Naive thymus-derived CD4-positive, alpha-beta T cell (primary cell): ENCODE data around the gene MACC1. TPM values are rescaled to one million over a fixed set of nuclear protein-coding genes. Genes with fewer than 3 reads are reported as not detected.
"Not testable (repeated sequence)": the region's sequence is repeated elsewhere in the genome, so short reads cannot be mapped to it uniquely, and the experiment has no call there.

Experiments used
- ATAC-seq: fragments of 150-1000 bp; cut with Tn5 transposase; 2 replicates; pipeline ENCODE4 v1.10.0; 2021; ENCODE audit warnings: mild to moderate bottlenecking, moderate library complexity
- CTCF ChIA-PET: fragments of 350-600 bp; sonication (Branson Sonifier 250); formaldehyde crosslinking; loops from one replicate; lab custom pipeline; 2021; ENCODE audit warnings: antibody characterized with exemption; lab: Charles Lee
- POLR2A ChIA-PET: fragments of 350-600 bp; sonication (Branson Sonifier 250); formaldehyde crosslinking; loops from one replicate; lab custom pipeline; 2021; ENCODE audit warnings: antibody characterized with exemption, inconsistent platforms; lab: Charles Lee
- DNase-seq, 9 donors: peaks; one replicate each; pipeline versions ENCODE4 v3.0.0 to v3.0.0-alpha.2; 2020 to 2022; ENCODE audit warnings: mixed read lengths in 1 of 9
- H3K27ac ChIP-seq: one replicate; pipeline ENCODE4 v1.7.0; 2013; ENCODE audit warnings: mild to moderate bottlenecking, low read depth, low read length, moderate library complexity
- H3K27me3 ChIP-seq, 2 donors: one replicate each; pipeline ENCODE4 v1.7.0; 2013; ENCODE audit warnings: low read length in 2 of 2, mild to moderate bottlenecking in 2 of 2, moderate library complexity in 2 of 2; ENCODE audit not compliant: control insufficient read depth in 2 of 2, insufficient read depth in 2 of 2
- H3K36me3 ChIP-seq, 3 experiments: 1 replicate in 2 of 3; 2 replicates in 1 of 3; pipeline ENCODE4 v1.7.0; 2013; ENCODE audit warnings: low read length in 3 of 3, mild to moderate bottlenecking in 3 of 3, moderate library complexity in 1 of 3; ENCODE audit not compliant: insufficient read depth in 3 of 3, control insufficient read depth in 2 of 3
- H3K4me1 ChIP-seq, 2 donors: one replicate each; pipeline ENCODE4 v1.7.0; 2013; ENCODE audit warnings: low read length in 2 of 2, mild to moderate bottlenecking in 2 of 2, moderate library complexity in 1 of 2; ENCODE audit not compliant: control insufficient read depth in 2 of 2, insufficient read depth in 2 of 2
- H3K4me3 ChIP-seq: 2 replicates; pipeline ENCODE4 v1.7.0; 2013; ENCODE audit warnings: mild to moderate bottlenecking, low read length
- H3K9me3 ChIP-seq, 3 experiments: 1 replicate in 2 of 3; 2 replicates in 1 of 3; pipeline ENCODE4 v1.7.0; 2013; ENCODE audit warnings: low read length in 3 of 3; ENCODE audit not compliant: control insufficient read depth in 2 of 3
- H3K27ac Mint-ChIP-seq, 9 donors: one replicate each; pipeline ENCODE4 v1.8.0; 2020 to 2022; ENCODE audit warnings: mixed read lengths in 9 of 9, mild to moderate bottlenecking in 8 of 9, moderate library complexity in 5 of 9, inconsistent platforms in 2 of 9
- H3K27me3 Mint-ChIP-seq, 5 donors: one replicate each; pipeline ENCODE4 v1.8.0; 2021 to 2022; ENCODE audit warnings: mixed read lengths in 5 of 5, mild to moderate bottlenecking in 1 of 5
- H3K36me3 Mint-ChIP-seq, 5 donors: one replicate each; pipeline ENCODE4 v1.8.0; 2020 to 2022; ENCODE audit warnings: mixed read lengths in 5 of 5, mild to moderate bottlenecking in 3 of 5, inconsistent platforms in 1 of 5
- H3K4me1 Mint-ChIP-seq, 7 donors: one replicate each; pipeline ENCODE4 v1.8.0; 2020 to 2022; ENCODE audit warnings: mixed read lengths in 7 of 7, mild to moderate bottlenecking in 3 of 7, inconsistent platforms in 1 of 7
- H3K4me3 Mint-ChIP-seq, 10 donors: one replicate each; pipeline ENCODE4 v1.8.0; 2020 to 2022; ENCODE audit warnings: mild to moderate bottlenecking in 10 of 10, mixed read lengths in 10 of 10, moderate library complexity in 6 of 10, inconsistent platforms in 2 of 10
- H3K9me3 Mint-ChIP-seq, 11 donors: one replicate each; pipeline ENCODE4 v1.8.0; 2020 to 2022; ENCODE audit warnings: mixed read lengths in 11 of 11, mild to moderate bottlenecking in 4 of 11, inconsistent platforms in 1 of 11, moderate library complexity in 1 of 11
- intact Hi-C, 2 donors: fragments of 100-400 bp; cut with micrococcal nuclease; formaldehyde crosslinking; loops; one replicate each; pipeline ENCODE4 v1.15.1; 2023
- polyA plus RNA-seq, 2 donors: library from polyadenylated mRNA; unstranded; fragments of 300-500 nt; fragmentation: Illumina TruSeq; gene quantifications; one replicate each; pipeline ENCODE4 v1.2.3, GENCODE V29; 2021
- total RNA-seq, 6 experiments: library from RNA in 5 of 6; stranded (reverse) in 5 of 6; gene quantifications; 1 replicate in 5 of 6; 2 replicates in 1 of 6; pipeline ENCODE4 v1.2.3 and lab custom pipeline; 2021 to 2026

MACC1 gene
- total and polyA plus RNA-seq, 7 experiments from 2014 or later: 0.03 to 0.24 (median 0.13) TPM

DNA sequence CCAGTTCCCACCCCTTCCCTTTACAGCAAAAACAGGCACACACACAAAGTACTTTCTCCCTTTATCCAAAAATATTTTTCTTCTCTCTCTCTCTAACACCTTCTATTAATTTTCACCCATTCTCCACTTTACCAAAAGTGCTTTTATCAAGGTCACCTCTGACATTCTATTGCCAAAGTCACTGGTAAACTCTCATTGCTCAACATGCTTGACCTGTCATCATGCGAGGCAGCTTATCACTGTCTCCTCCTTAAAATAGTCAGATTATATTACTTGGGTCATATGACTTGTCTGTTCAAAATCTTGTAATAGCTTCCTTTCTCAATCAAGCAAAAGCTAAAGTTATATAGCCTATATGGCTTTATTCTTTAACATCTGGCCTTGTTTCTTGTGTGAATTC, 28.6 kb downstream of the MACC1 start:
- H3K9me3 Mint-ChIP-seq: peaks cover 2 to 17% (median 5%) of the 10 kb centered on the region in 11 donors
- intact Hi-C loops: no loop called here
- no peak overlapping the region for H3K4me3 ChIP-seq
- H3K27me3 ChIP-seq: no peaks in the 10 kb centered on the region
- H3K36me3 ChIP-seq: no peaks in the 10 kb centered on the region
- no peak overlapping the region for H3K27ac Mint-ChIP-seq
- no peaks in the 10 kb centered on the region for H3K4me1 ChIP-seq
- H3K4me3 Mint-ChIP-seq: no peak overlapping the region
- DNase-seq (no peak), ATAC-seq (no peak)
- H3K9me3 ChIP-seq: no peaks in the 10 kb centered on the region
- ChIA-PET CTCF (no interaction called here), POLR2A (no interaction called here)
- H3K4me1 Mint-ChIP-seq: peaks cover 0 to 6% (median 0%) of the 10 kb centered on the region in 7 donors
- H3K36me3 Mint-ChIP-seq: peaks cover 0 to 3% (median 0%) of the 10 kb centered on the region in 5 donors
- no peaks in the 10 kb centered on the region for H3K27me3 Mint-ChIP-seq
- H3K27ac ChIP-seq: no peak overlapping the region

DNA sequence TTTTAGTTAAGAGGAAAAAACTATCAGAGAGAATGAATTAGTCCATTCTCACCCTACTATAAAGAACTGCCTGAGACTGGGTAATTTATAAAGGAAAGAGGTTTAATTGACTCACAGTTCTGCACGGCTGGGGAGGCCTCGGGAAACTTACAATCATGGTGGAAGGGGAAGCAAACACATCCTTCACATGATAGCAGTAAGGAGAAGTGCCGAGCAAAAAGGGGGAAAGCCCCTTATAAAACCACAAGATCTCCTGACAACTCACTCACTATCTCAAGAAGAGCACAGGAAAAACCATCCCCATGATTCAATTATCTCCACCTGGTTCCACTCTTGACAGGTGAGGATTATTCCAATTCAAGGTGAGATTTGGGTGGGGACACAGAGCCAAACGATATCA, 29.3 kb downstream of the MACC1 start:
- H3K27me3 Mint-ChIP-seq, CTCF ChIA-PET, POLR2A ChIA-PET, H3K4me3 Mint-ChIP-seq, H3K27ac ChIP-seq, H3K27me3 ChIP-seq, intact Hi-C loops, DNase-seq, H3K4me3 ChIP-seq, H3K36me3 Mint-ChIP-seq, H3K9me3 ChIP-seq, H3K27ac Mint-ChIP-seq, H3K4me1 ChIP-seq, H3K4me1 Mint-ChIP-seq, H3K36me3 ChIP-seq: not testable (repeated sequence)
- peaks cover 2 to 17% (median 5%) of the 10 kb centered on the region in 11 donors for H3K9me3 Mint-ChIP-seq
- ATAC-seq: peak; percentile 42

DNA sequence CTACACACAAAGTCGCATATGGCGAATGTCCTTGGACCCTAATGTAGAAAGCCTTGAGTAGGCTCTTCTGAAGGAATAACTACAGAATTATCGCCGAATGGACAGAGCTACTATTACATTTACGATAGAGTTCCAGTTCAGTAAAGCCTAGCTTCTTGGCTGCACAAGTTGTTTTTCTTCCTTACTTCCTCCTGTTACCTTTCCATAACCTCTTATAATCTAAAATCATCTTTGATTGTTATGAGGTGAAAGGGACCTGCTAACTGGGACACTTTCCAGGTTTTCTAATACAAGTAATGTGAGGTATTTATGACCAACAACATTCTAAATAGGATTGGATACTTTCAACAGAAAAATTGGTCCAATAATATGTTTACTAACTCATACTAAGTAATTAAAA, 31.2 kb downstream of the MACC1 start:
- no peaks in the 10 kb centered on the region for H3K36me3 ChIP-seq
- no peak overlapping the region for H3K4me3 ChIP-seq
- H3K9me3 ChIP-seq: no peaks in the 10 kb centered on the region
- Mint-ChIP-seq H3K27ac (no peak overlapping the region), H3K27me3 (no peaks in the 10 kb centered on the region), H3K4me1 (peaks cover 0 to 6% (median 0%) of the 10 kb centered on the region in 7 donors), H3K4me3 (no peak overlapping the region), H3K36me3 (peaks cover 0 to 2% (median 0%) of the 10 kb centered on the region in 5 donors), H3K9me3 (peaks cover 3 to 17% (median 5%) of the 10 kb centered on the region in 11 donors)
- no peaks in the 10 kb centered on the region for H3K27me3 ChIP-seq
- no peak for ATAC-seq
- POLR2A ChIA-PET: no interaction called here
- CTCF ChIA-PET: no interaction called here
- H3K4me1 ChIP-seq: no peaks in the 10 kb centered on the region
- intact Hi-C loops: no loop called here
- DNase-seq: no peak
- no peak overlapping the region for H3K27ac ChIP-seq

DNA sequence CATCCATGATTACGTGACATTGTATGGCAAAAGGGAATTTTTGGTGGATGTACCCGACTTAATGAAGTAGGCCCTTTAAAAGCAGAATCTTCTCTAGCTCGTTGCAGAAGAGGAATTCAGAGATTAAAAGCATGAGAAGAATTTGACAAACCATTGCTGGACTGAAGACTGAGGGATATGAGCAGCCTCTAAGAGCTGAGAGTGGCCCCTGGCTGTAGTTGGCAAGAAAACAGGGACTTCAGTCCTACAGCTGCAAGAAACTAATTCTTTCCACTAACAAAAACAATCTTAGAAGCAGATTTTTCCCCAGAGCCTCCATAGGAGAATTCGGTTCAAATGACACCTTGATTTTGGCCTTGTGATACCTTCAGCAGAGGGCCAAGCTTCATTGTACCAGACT, 34.1 kb downstream of the MACC1 start:
- ChIA-PET POLR2A (no interaction called here), CTCF (no interaction called here)
- Mint-ChIP-seq H3K9me3 (peaks cover 0 to 11% (median 0%) of the 10 kb centered on the region in 11 donors), H3K36me3 (no peaks in the 10 kb centered on the region), H3K4me3 (no peak overlapping the region), H3K27me3 (peaks cover 0 to 6% (median 0%) of the 10 kb centered on the region in 5 donors), H3K4me1 (peaks cover 0 to 4% (median 0%) of the 10 kb centered on the region in 7 donors), H3K27ac (no peak overlapping the region)
- DNase-seq (no peak), ATAC-seq (no peak)
- no peaks in the 10 kb centered on the region for H3K36me3 ChIP-seq
- H3K27ac ChIP-seq: no peak overlapping the region
- no peaks in the 10 kb centered on the region for H3K4me1 ChIP-seq
- no peak overlapping the region for H3K4me3 ChIP-seq
- intact Hi-C loops: no loop called here
- H3K27me3 ChIP-seq: no peaks in the 10 kb centered on the region
- no peaks in the 10 kb centered on the region for H3K9me3 ChIP-seq

DNA sequence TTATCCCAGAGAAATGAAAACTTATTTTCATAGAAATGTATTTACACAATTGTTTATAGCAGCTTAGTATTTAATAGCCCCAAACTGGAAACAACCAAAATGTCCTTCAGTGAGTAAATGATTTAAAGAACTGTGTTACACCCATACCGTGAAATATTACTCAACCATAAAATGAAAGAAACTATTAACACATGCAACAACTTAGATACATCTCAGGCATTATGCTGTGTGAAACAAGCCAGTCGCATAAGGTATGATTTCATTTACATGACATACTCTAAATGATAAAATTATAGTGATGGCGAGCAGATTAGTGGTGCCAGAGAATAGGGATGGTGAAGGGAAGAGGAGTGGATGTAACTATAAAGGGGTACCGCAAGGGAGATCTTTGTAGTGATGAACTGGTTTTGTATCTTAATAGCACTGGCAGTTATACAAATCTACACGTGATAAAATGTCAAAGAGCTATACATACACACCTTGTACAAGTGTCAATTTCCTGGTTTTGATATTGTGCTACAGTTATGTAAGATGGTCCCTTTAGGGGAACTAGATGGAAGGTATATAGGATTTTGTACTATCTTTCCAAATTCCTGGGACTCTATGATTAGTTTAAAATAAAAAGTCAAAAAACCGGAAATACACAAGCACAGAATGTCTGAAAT, 40.5 kb downstream of the MACC1 start:
- Histone ChIP-seq H3K9me3 (no peaks in the 10 kb centered on the region), H3K36me3 (no peaks in the 10 kb centered on the region), H3K4me3 (no peak overlapping the region), H3K4me1 (no peaks in the 10 kb centered on the region), H3K27ac (no peak overlapping the region), H3K27me3 (no peaks in the 10 kb centered on the region)
- Mint-ChIP-seq H3K27ac (no peak overlapping the region), H3K4me1 (no peaks in the 10 kb centered on the region), H3K9me3 (peaks cover 0 to 5% (median 0%) of the 10 kb centered on the region in 11 donors), H3K36me3 (no peaks in the 10 kb centered on the region), H3K4me3 (no peak overlapping the region), H3K27me3 (peaks cover 0 to 6% (median 0%) of the 10 kb centered on the region in 5 donors)
- intact Hi-C loops: no loop called here
- ChIA-PET POLR2A (interaction anchor here (0.6 kb wide), 1 partner anchor 10 kb away, joined by 8 read pairs; no protein-coding TSS in a partner anchor), CTCF (no interaction called here)
- DNase-seq (no peak), ATAC-seq (no peak)

DNA sequence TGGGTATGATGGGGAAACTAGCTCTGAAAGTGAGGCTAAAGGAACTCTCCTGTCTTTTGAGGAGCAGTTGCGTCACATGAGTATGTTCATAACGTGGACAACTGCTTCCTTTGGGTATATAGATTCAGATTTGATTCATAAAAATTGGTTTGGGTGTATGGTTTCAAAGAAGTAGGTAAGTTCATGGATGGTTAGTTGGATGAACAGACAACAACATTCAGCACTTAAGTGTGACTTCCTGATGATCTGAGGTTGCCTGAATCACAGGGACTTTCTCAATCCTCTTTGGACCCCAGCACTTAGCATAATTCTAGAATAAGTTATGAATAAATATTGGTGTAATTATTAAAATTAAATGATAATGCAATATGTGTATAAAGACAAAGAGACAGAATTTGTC, 43.4 kb downstream of the MACC1 start:
- DNase-seq (no peak), ATAC-seq (no peak)
- Histone ChIP-seq H3K4me1 (no peaks in the 10 kb centered on the region), H3K9me3 (no peaks in the 10 kb centered on the region), H3K27me3 (no peaks in the 10 kb centered on the region), H3K36me3 (no peaks in the 10 kb centered on the region), H3K27ac (no peak overlapping the region), H3K4me3 (no peak overlapping the region)
- intact Hi-C loops: loop anchor here in 1 of 2 donors (2.0 kb wide), 2 partner anchors 191 to 419 kb away; no protein-coding TSS in a partner anchor
- Mint-ChIP-seq H3K9me3 (peaks cover 0 to 1% (median 0%) of the 10 kb centered on the region in 11 donors), H3K36me3 (no peaks in the 10 kb centered on the region), H3K27me3 (no peaks in the 10 kb centered on the region), H3K4me1 (no peaks in the 10 kb centered on the region), H3K4me3 (no peak overlapping the region), H3K27ac (no peak overlapping the region)
- ChIA-PET POLR2A (no interaction called here), CTCF (no interaction called here)
